Right lobe of liver (tissue), 4 donors: ENCODE measurements around the gene UNC93B1.

Experiments
- CTCF ChIP-seq, 4 donors: fragments of 200-600 bp in 3 of 4; fragments of 450-650 bp in 1 of 4; IDR thresholded peaks; one replicate each; pipeline versions ENCODE4 v1.5.1 to v1.8.0; 2016 to 2022; ENCODE audit warnings: antibody characterized with exemption in 4 of 4, mild to moderate bottlenecking in 2 of 4
- POLR2A ChIP-seq: fragments of 450-650 bp; IDR thresholded peaks from one replicate; pipeline ENCODE4 v1.6.1; 2017; ENCODE audit warnings: antibody characterized with exemption, mild to moderate bottlenecking
- donor health status: DM: no; HTN: no; CAD: no.
- donor health status: DM: no; HTN: no; CAD: no.
- donor health status: DM: no; HTN: yes; CAD: no.

DNA sequence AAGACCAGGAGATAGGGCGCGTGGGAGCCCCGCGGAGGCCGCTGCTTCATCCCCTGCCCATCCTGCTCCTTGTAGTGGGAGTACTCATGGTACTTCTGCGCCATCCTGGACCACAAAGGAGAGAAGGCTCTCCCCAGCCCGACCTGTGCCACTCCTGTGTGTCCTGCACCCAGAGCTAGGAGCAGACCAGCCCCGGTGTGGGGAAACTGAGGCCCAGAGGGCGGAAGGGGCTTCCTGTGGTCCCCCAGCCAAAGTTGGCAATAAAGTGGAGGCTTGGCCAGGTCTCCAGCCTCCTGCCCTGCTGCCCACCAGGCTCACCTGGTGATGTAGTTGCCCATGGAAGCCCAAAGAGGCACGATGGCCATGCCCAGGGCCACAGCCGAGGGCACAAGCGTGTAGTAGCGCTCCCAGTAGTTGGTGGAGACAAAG lies 4.7 kb downstream of the UNC93B1 start:
- no peak for TF ChIP-seq CTCF (IDR thresholded peaks at IDR 0.05)
- TF ChIP-seq POLR2A: no peak
